Measurements from ENCODE around the gene MTA3.

DNA sequence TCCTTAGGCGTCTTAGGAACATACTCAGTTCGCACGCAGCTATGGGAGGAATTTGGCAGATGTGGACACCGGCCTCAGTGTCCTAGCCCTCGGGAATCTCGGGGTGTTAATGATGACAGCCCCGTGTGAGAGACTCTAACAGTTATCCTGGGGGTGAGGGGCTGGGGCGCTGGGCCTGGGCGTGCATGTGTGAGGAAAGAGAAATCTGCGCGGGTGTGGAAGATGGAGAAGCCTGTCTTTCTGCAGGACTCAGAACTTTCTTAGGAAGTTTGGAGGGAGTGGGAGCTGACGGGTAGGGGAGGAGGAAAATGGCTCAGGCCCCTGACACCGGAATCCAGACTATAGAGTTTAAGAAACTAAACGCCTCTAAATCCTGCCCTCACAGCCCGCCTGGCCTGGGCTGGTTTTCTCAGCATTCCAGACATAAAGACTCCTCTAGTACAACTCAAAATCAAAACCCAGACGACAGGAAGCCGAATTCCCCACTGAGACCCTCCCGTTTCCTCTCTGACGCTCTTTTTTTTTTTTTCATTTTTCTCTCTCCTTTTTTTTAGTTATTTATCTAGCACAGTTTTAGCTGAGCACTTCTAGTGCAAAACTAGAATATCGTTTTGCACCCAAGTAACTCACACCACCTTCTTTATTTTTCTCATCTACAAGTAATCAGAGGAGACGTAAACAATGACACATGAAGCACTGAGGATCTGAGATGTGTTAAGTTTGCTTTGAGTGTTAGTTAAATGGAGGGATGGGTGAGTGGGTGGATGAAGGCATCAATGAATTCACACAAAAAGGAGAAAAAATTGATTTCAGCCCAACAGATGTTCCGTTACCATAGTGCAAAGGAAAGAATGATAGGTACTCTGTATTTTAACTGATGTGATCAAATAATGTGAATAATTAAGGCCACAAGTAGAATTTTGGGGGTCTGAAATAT, 225.2 kb downstream of the MTA3 start:
- no peak for TF ChIP-seq POLR2AphosphoS5 (IDR thresholded peaks at IDR 0.05; ENCODE audit: low read depth, low read length)
- TF ChIP-seq POLR2A (IDR thresholded peaks at IDR 0.05; ENCODE audit: low read depth, low read length) = no peak
